B cell (primary cell): ENCODE data around the gene ZNF747. TPM values are rescaled to one million over a fixed set of nuclear protein-coding genes. Genes with fewer than 3 reads are reported as not detected.

Experiments used
- ATAC-seq: fragments of 200-7000 bp; cut with Tn5 transposase; one replicate; pipeline ENCODE4 v1.10.0; 2021; ENCODE audit warnings: low read depth, mild to moderate bottlenecking, moderate number of reproducible peaks, moderate library complexity
- CTCF ChIA-PET: fragments of 350-600 bp; sonication (Branson Sonifier 250); formaldehyde crosslinking; loops from one replicate; lab custom pipeline; 2021; ENCODE audit warnings: antibody characterized with exemption, inconsistent platforms; lab: Charles Lee
- POLR2A ChIA-PET: fragments of 350-600 bp; sonication (Branson Sonifier 250); formaldehyde crosslinking; loops from one replicate; lab custom pipeline; 2021; ENCODE audit warnings: antibody characterized with exemption; lab: Charles Lee
- DNase-seq: peaks from one replicate; pipeline ENCODE4 v3.0.0; 2013
- H2AFZ ChIP-seq: 2 replicates; pipeline ENCODE4 v1.6.1; 2012; ENCODE audit warnings: mild to moderate bottlenecking, low read depth, low read length; ENCODE audit not compliant: insufficient read depth, poor library complexity, severe bottlenecking
- H3K27ac ChIP-seq, 2 donors: 1 replicate in 1 of 2; 2 replicates in 1 of 2; pipeline ENCODE4 v1.5.1; 2012 to 2013; ENCODE audit warnings: low read length in 2 of 2, mild to moderate bottlenecking in 2 of 2, moderate library complexity in 1 of 2
- H3K27me3 ChIP-seq, 4 experiments: fragments of 200-600 bp in 1 of 4; sonication (generic) in 1 of 4; replicated peaks in 1 of 4; 1 replicate in 2 of 4; 2 replicates in 2 of 4; pipeline versions ENCODE4 v1.6.1 to v1.7.0; 2013 to 2016; ENCODE audit warnings: low read length in 3 of 4, mild to moderate bottlenecking in 2 of 4, mixed read lengths in 1 of 4, moderate library complexity in 1 of 4; ENCODE audit not compliant: insufficient read depth in 4 of 4, control insufficient read depth in 3 of 4; ENCODE audit errors: control extremely low read depth in 1 of 4
- H3K36me3 ChIP-seq, 2 experiments: replicated peaks in 1 of 2; 1 replicate in 1 of 2; 2 replicates in 1 of 2; pipeline versions ENCODE4 v1.6.1 to v1.7.1; 2013; ENCODE audit warnings: low read length in 1 of 2; ENCODE audit not compliant: insufficient read depth in 2 of 2, control insufficient read depth in 1 of 2; ENCODE audit errors: control extremely low read depth in 1 of 2, extremely low read depth in 1 of 2
- H3K4me1 ChIP-seq, 2 donors: fragments of 200-600 bp in 1 of 2; sonication (generic) in 1 of 2; 1 replicate in 1 of 2; 2 replicates in 1 of 2; pipeline versions ENCODE4 v1.5.1 to v1.6.1; 2013 to 2017; ENCODE audit warnings: low read length in 2 of 2; ENCODE audit not compliant: control insufficient read depth in 2 of 2, insufficient read depth in 2 of 2
- H3K4me2 ChIP-seq: replicated peaks from 2 replicates; pipeline ENCODE3; 2012; ENCODE audit warnings: mild to moderate bottlenecking, low read depth, low read length; ENCODE audit not compliant: poor library complexity, severe bottlenecking
- H3K4me3 ChIP-seq, 5 experiments: fragments of 200-600 bp in 1 of 5; sonication (generic) in 1 of 5; 1 replicate in 3 of 5; 2 replicates in 2 of 5; pipeline versions ENCODE4 v1.5.1 to v1.7.0; 2011 to 2016; ENCODE audit warnings: low read length in 4 of 5, mild to moderate bottlenecking in 4 of 5, low read depth in 2 of 5, control low read depth in 1 of 5, moderate library complexity in 1 of 5; ENCODE audit not compliant: insufficient read depth in 1 of 5; ENCODE audit errors: control extremely low read depth in 1 of 5, extremely low read depth in 1 of 5
- H3K79me2 ChIP-seq: fragments of 200-600 bp; sonication (generic); one replicate; pipeline ENCODE4 v1.6.0; 2016; ENCODE audit warnings: low read length; ENCODE audit not compliant: control insufficient read depth, insufficient read depth
- H3K9ac ChIP-seq: fragments of 200-600 bp; sonication (generic); 2 replicates; pipeline ENCODE4 v1.6.1; 2017; ENCODE audit warnings: mild to moderate bottlenecking, low read length, moderate library complexity
- H3K9me3 ChIP-seq, 3 donors: one replicate each; pipeline versions ENCODE4 v1.6.1 to v1.7.1; 2013; ENCODE audit warnings: low read length in 2 of 3; ENCODE audit not compliant: control insufficient read depth in 2 of 3, insufficient read depth in 1 of 3; ENCODE audit errors: control extremely low read depth in 1 of 3
- H4K20me1 ChIP-seq: 2 replicates; pipeline ENCODE4 v1.6.0; 2012; ENCODE audit warnings: mild to moderate bottlenecking, low read length; ENCODE audit not compliant: insufficient read depth, control insufficient read depth, poor library complexity, severe bottlenecking
- H3K27ac Mint-ChIP-seq: one replicate; pipeline ENCODE4 v1.8.0; 2021; ENCODE audit warnings: mixed read lengths
- H3K27me3 Mint-ChIP-seq: one replicate; pipeline ENCODE4 v1.8.0; 2021; ENCODE audit warnings: mixed read lengths
- H3K4me1 Mint-ChIP-seq: one replicate; pipeline ENCODE4 v1.8.0; 2021; ENCODE audit warnings: mixed read lengths
- H3K4me3 Mint-ChIP-seq: one replicate; pipeline ENCODE4 v1.8.0; 2021; ENCODE audit warnings: mixed read lengths
- H3K9me3 Mint-ChIP-seq: one replicate; pipeline ENCODE4 v1.8.0; 2022; ENCODE audit warnings: mixed read lengths; ENCODE audit not compliant: insufficient read depth
- CTCF ChIP-seq: fragments of 200-600 bp; IDR thresholded peaks from one replicate; pipeline ENCODE4 v1.8.0; 2022; ENCODE audit warnings: antibody characterized with exemption, mild to moderate bottlenecking
- EZH2 ChIP-seq: IDR thresholded peaks from 2 replicates; pipeline ENCODE4 v1.6.1; 2012; ENCODE audit warnings: borderline replicate concordance, low read depth, mild to moderate bottlenecking, moderate library complexity, low read length; ENCODE audit not compliant: insufficient read depth, poor library complexity, severe bottlenecking
- WGBS: methylation state at CpG from one replicate; pipeline ENCODE4 v1.1.5; 2013; ENCODE audit warnings: missing lambda C conversion rate; ENCODE audit not compliant: insufficient coverage; 5-methylcytosine and 5-hydroxymethylcytosine counted together
- intact Hi-C: fragments of 100-400 bp; cut with micrococcal nuclease; formaldehyde crosslinking; loops from one replicate; pipeline ENCODE4 v1.10.0; 2022
- polyA plus RNA-seq: library from polyadenylated mRNA; depleted of rRNA; stranded (reverse); fragments of >200 nt; gene quantifications from 2 replicates; pipeline ENCODE4 v1.2.3, GENCODE V29; 2012
- total RNA-seq, 2 donors: library from RNA; stranded (reverse); fragments of 120-200 nt in 1 of 2; gene quantifications; 1 replicate in 1 of 2; 2 replicates in 1 of 2; pipeline versions ENCODE4 v1.2.3 to v1.2.4, GENCODE V29; 2013 to 2022

The ZNF747 gene
- total and polyA plus RNA-seq, 2 donors (not counting 1 experiment from before 2014, with no cell fraction given), result 9.7 to 17.3 TPM

DNA sequence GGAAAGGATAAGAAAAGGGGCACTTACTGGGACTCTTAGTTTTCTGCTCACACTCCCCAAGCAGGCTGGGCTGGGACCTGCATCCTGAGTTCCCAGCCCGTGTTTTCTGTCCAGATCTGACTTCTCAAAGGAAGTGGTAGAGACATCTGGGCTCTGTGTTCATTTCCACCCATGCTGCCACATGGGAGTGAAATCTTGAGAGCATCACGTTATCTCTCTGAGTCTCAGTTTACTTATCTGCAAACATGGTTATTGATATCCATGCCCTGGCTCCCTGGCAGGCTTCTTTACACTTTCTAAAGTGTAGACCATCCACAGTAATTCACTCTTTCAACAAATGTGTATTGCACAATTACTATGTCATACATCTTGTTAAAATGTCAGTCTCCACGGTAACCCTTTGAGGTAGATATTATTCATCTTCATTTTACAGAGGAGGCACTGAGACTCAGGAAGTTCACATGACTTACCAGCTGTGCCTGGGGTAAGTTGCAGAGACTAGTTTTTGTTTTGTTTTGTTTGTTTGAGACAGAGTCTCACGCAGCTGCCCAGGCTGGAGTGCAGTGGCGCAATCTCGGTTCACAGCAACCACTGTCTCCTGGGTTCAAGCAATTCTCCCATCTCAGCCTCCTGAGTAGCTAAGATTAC is 33.5 kb upstream of the ZNF747 start:
- DNase-seq (peak; percentile 62), ATAC-seq (peak; percentile 8)
- no peak for TF ChIP-seq CTCF
- TF ChIP-seq EZH2, result no peak
- peak overlapping the region; percentile 28 for H3K9ac ChIP-seq
- H3K27me3 Mint-ChIP-seq, result no peaks in the 10 kb centered on the region
- peak overlapping the region; percentile 59 for H3K4me2 ChIP-seq
- H3K4me3 Mint-ChIP-seq, result peak overlapping the region; percentile 81
- H3K79me2 ChIP-seq, result peaks cover 6% of the 10 kb centered on the region
- no peaks in the 10 kb centered on the region for H4K20me1 ChIP-seq
- H3K9me3 ChIP-seq, result no peaks in the 10 kb centered on the region
- H3K36me3 ChIP-seq, result no peaks in the 10 kb centered on the region
- peaks cover 35% of the 10 kb centered on the region for H3K4me1 Mint-ChIP-seq
- WGBS, result 6% methylated on average over 2 of the region's 6 CpGs
- H3K27ac ChIP-seq, result peak overlapping the region; percentile 59 to 66
- H3K27me3 ChIP-seq, result no peaks in the 10 kb centered on the region
- no peak overlapping the region for H3K4me3 ChIP-seq
- peak overlapping the region; percentile 58 for H2AFZ ChIP-seq
- H3K4me1 ChIP-seq, result peaks cover 29 to 43% of the 10 kb centered on the region in 2 donors
- ChIA-PET POLR2A (interaction anchor here (0.6 to 1.4 kb wide), 7 partner anchors 10 to 699 kb away, joined by 3 to 18 read pairs (median 6); partner anchors contain the start of genes ZNF764 and ZNF785), CTCF (interaction anchor here (0.7 to 1.9 kb wide), 7 partner anchors 10 to 138 kb away, joined by 3 to 8 read pairs (median 5); partner anchors contain the start of genes DCTPP1 and ZNF764)
- intact Hi-C loops, result no loop called here
- no peaks in the 10 kb centered on the region for H3K9me3 Mint-ChIP-seq
- peak overlapping the region; percentile 97 for H3K27ac Mint-ChIP-seq
